ENCODE results near the gene RSPRY1.

RSPRY1 gene

DNA sequence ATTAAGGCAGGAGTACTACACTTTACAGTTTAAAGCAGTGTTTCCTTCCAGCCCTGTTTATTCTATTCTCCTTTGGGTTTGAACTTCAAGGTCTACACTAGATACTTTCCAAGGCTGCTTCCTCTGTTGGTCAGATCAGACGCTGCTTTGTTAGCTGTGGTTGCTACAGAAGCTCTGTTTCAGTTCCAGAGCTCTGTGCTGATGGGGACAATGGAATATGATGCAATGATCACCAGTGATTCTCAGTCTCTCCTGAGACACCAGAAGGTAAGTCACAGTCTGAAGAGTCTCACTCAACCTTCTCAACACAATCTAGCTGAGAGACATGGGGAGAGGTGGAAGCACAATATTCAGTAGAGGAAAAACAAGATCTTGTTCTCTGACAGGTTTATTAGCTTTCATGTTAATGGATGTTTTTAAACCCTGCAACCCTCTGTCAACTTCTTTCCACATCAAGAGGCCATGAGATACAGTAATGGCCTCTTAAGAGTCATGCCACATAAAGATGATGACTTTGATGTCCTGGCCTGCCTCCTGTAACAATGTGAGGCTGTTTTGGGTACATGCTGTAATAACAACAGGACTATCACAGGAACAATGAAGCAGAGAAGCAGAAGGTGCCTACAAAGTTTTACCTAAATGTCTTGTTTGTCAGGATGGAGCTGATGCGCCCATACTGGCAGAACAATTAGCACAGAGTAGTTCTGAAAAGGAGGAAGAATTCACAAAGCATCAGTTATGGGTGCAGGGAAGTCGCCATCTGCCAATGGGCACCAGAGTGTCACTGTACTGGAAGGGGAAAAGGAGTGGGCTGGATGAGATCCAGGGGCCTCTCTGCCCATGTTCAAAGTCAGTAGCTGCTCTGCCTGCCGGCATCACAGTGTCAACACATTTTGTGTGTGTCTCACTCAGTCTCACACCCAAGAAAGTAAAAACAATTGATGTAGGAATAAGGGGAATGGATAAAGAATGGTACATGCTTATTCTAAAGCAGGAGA lies 33.7 kb upstream of the RSPRY1 start:
- DNase-seq (ENCODE audit: low read depth) = no peak

DNA sequence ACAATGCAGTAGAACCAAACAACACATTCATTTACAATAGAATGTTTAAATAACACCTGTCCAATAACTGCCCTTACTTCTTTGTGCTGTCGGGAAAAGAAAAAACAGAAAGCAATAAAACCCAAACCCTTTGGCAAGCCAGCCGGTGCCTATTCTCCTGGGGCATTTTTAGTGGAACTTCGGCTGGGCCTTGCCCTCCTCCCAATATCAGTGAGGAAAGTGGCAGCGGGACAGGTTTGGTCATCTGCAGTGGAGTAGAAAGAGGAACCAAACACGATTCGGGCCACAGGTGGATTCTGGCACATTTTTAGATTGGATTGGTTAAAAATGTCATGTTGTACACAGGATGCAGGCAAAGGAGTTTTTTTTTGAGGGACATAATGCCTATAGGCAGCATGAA lies 32.3 kb upstream of the RSPRY1 start:
- DNase-seq (ENCODE audit: low read depth) = no peak

DNA sequence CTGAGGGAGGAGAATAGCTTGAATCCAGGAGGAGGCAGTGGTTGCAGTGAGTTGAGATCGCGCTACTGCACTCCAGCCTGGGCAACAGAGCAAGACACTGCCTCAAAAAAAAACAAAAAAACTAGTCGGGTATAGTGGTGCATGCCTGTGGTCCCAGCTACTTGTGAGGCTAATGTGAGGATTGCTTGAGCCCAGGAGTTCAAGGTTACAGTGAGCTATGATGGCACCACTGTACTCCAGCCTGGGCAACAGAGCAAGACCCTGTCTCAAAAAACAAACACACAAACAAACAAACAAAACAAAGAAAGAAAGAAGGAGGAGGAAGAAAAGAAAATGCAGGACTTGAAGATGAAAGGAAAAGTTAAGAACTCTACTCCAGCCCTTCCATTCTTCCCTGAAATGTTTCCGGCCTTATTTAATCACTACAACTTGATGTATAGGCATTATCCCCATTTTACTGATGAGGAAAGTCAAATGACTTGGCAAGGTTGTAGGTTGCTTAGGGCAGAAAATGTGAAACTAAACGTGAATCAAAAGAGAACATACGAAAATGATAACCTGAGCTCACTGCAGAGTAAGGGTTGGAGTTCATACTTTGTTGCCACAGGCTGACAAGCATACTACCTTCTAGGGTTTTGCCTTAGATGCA lies 30.3 kb upstream of the RSPRY1 start:
- DNase-seq (ENCODE audit: low read depth) = no peak

DNA sequence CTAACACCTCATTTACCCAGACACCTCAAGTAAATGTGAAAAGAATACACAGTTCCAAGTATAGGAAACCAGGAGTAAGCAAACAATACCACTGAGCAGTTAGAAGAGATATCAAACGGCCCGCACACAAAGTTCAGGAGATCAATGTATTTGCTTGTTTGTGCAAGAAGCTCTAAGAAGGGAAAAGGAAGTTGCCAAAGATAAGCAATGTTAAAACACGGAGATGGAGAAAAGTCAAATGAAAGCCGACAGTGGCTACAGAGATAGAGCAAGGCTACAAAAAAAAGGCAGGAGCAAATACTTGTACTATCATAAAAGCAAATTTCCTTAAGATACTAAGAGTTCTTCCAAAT lies 29.8 kb upstream of the RSPRY1 start:
- DNase-seq (ENCODE audit: low read depth) = no peak

DNA sequence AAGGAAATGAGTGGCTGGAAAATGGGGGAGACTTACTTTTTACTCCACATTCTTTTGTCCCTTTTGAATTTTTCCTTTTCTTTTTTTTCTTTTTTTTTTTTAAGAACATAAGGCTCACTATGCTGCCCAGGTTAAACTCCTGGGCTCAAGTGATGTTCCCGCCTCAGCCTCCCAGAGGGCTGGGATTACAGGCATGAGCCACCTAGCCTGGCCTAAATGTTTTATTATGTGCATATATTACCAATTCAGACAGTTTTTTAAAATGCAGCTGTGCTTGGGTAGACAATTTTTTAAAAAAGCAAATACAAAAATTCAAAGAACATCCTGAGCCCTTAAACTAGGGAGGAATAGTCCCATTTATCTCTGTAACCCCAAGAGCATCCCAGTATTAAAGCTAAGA lies 28.6 kb upstream of the RSPRY1 start:
- DNase-seq (ENCODE audit: low read depth) = no peak

DNA sequence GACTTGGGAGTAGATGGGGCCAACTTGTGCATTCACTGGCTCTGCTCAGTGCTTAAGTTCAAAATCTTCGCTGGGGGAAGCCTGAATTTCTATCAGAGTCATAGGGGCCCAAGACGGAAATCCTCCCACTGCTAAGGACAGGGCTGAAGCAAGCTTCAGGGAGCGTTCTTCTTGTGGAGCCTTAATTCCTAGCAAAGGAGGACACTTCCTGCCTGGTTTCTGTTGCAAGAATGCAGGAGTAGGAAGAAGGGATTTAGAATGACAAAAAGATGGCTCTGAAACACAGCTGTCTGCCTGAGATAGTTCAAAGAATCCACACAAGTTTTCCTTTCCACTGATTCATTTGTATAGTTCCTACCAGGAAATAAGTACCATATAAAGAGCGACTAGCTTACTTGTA lies 26.7 kb upstream of the RSPRY1 start:
- no peak for DNase-seq (ENCODE audit: low read depth)

DNA sequence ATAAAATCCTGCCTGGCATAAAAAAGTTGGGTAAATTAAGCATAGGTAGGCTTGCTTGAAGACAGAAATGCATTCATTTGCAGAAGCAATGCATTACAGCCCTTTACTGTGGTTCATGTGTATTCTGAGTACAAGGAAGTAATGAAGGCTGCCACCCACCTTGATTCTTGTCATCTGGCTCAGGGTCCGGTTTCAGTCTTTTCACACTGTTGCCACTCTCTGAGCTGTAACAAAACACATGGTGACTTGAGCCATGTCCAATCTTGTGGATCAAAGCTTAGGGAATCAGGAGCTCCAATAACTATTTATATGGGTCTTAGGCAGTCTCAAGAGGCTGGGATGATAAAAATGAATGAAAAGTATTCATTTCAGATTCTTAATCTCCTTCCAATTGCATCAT lies 22.3 kb upstream of the RSPRY1 start:
- no peak for DNase-seq (ENCODE audit: low read depth)

DNA sequence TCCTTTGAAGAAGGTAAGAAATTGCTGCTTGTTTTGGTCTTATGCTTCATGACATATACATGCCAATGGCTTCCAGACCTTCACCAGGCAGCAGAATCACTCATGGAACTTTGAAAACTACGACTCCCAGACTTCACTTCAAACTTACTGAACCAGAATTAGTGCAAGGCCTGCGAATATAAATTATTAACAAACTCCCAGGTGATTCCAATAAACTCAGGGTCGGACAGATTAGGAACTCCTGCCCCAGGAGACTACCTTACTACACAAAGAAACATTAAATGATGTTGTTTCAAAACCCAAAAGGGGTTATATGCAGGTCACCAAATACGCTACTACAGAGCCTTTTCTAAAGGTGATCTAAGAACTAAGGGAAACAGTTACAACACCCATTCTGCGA lies 20.6 kb upstream of the RSPRY1 start:
- no peak for DNase-seq (ENCODE audit: low read depth)

DNA sequence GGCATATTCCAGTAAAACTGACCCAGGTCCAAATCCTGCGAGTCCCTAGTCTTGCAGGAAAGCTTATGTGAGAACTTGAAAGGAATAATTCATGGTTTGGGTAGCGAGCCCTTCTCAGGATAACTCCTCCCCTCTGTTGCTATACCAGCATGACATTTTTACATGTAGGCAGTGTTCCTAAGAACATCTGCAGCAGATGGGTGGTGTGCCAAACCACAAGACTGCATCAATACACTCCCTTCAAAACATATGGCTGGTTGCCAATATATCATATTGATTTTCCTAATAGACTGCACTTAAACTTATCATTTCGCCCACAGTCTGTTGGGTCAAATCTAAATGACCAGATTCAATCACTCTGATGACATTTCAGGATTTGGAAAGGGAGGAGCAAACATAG lies 20.2 kb upstream of the RSPRY1 start:
- no peak for DNase-seq (ENCODE audit: low read depth)

DNA sequence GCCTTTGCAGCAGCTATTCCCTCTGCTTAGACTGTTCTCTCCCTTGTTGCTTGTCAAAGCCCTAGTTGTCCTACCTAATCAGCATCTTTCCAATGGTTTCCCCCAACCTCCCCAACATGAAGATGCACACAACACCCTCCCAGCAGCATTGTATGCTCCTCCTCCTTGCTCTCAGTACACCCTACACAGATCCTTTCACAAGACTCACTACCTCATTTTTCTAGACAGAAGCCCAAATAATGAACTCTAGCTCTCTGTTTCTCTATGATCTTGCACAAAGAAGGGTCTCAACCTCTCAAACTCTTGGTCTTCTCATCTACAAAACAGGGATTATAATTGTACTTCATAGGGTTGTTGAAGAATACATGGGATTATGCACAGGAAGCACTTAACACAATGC lies 19.7 kb upstream of the RSPRY1 start:
- DNase-seq (ENCODE audit: low read depth) = no peak

DNA sequence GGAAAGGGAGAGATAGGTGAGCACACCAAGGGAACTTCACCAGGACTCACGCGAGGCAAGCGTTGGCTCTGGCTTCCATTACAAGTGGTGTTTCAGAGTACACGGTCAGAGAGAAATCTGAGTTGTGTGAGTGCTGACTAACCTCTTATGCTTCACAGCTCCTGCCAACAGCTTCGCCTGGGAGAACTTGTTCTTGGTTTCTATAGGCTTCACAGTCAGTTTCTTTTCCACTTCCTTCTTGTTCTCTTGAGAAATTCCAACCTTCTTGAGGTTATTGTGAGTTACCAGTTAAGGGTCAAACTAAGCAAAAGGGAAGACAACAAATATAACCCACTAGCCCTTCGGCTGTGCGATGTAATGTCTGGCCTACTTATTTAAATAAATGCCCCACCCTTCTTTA lies 19.2 kb upstream of the RSPRY1 start:
- DNase-seq (ENCODE audit: low read depth) = no peak

DNA sequence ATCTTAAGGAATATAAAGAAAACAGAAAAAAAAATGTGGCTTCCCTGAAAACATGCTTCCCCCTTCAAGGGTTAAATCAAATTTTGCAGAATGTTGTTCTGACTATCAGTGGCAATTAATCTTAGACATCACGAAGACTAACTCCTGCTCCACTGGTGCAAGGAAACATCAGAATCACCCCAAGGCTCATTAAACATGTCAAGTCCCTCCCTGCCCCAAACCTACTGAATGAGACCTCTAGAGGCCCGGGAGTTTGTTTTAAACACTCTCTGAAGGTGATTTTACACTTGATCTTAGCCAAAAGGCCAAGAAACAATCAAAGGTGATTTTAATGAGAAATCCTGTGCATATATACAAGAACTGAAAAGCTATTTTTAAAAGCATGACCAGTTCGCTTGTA lies 18.6 kb upstream of the RSPRY1 start:
- DNase-seq (ENCODE audit: low read depth) = no peak

DNA sequence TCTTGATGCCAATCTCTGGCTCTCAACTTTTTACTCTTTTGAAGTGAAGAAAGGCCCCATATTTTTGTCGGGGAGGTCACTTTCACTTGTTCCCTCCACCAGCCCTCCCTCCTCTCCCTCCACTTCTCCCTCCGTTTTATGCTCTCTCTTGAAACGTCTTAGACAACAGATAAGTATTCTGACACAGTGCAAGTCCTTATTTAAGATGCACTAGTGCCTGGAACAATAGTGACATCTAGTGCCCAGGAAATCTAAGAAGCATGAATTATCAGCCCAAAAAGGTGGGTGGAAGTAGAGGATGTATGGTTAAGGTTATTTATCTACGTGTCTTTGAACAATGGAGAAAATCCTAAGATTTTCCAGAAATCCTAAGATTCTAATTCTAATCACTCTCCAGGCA lies 18.2 kb upstream of the RSPRY1 start:
- DNase-seq (ENCODE audit: low read depth) = no peak

DNA sequence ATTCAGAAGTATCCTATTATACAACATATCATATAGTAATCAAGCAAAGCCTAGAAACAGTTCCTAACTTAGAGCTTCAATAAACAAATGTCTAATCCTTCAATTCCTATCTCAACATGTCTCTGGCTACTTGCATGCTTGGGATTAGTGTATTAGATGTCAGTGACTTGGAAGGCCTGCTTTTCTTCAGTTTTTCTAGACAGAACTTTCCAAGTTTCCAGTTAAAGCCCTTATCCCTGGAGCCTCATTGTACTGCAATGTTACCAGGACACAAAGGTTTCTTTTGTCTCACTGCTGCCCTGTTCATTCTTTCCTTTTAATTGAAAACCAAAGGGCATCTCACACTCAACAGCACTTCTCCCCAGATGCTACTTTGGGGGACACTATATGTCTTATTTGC lies 16.8 kb upstream of the RSPRY1 start:
- no peak for DNase-seq (ENCODE audit: low read depth)

DNA sequence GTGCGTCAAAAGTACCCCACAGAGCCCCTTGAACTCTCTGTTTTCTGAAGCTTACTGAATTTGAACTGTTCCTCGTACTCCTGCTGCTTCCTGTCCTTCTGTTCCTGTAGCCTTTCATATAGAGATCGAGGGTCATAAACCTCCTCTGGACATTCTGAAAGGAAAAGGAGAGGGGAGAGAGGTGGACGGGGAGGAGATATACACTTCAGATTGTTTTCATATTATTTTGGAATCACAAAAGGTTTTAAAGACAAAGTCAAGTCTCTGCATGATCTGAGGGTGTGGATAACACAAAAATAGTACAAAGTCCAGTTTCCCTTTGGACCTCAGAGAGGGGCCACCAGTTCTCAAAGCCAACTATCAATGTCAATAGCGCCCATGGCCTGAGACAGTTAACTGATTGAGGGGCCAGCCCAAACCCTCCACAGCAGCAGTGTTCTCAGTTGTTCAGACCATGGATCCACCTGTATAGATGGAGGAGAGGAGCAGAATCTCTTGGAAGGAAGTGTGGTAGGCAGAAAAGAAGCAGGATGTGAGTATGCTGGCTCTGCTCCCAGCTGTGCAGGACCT lies 13.3 kb upstream of the RSPRY1 start:
- DNase-seq (ENCODE audit: low read depth) = no peak

DNA sequence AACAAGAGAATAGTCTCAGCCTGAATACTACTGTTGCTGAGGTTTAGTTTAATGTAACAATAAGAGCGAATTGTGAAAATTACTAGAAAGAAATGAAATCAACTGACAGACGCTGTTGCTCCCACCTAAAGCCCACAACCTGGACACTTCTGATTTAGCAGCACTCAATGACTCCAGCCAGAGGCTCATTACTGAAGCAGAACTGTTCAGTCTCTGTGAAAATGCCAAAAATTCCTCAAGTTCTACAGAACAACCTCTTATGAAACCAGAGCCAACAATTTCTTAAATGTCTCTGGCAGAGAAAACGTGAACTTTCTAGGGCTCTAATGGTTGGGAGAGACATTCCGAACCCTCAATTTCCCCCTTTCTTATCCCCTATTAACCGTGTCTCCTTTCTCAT lies 10.2 kb upstream of the RSPRY1 start:
- DNase-seq (ENCODE audit: low read depth) = no peak

DNA sequence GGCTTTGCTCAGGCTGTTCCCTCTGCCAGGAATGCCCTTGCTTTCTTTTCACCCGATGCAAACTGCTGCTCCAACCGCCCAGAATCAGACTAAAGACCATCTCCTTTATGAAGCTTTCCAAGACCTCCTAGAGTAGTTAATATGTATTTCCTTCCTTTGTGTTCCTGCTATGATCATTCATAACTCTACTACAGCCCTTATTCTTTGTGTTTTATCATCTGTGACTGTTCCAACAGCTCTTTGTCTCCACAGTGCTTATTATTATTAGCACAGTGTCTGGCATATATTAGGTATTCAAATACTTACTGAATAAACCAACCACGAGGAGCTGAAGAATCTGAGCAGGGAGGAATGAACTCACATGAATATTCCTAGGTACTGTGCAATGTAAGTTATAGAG lies 7.9 kb upstream of the RSPRY1 start:
- no peak for DNase-seq (ENCODE audit: low read depth)

DNA sequence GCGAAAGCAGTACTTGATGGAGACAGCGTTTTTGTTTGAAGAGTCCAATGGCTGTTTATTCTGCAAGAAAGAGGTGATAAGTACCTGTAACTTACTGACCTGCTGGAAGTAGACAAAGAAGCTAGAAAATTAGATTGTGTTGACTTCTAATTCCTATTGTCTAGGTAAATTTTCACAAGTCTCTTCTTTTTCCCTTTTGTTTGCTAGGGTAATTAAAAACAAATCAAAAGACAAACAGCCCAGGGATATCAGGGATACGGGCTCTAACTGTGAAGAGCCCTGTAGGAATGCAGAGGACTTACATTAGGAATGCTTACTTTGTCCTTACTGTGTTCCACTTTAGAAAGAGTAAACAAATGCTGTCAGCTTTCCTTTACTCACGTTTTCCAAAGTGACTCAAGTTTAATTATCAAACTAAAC lies 7.3 kb upstream of the RSPRY1 start:
- DNase-seq (ENCODE audit: low read depth) = no peak

DNA sequence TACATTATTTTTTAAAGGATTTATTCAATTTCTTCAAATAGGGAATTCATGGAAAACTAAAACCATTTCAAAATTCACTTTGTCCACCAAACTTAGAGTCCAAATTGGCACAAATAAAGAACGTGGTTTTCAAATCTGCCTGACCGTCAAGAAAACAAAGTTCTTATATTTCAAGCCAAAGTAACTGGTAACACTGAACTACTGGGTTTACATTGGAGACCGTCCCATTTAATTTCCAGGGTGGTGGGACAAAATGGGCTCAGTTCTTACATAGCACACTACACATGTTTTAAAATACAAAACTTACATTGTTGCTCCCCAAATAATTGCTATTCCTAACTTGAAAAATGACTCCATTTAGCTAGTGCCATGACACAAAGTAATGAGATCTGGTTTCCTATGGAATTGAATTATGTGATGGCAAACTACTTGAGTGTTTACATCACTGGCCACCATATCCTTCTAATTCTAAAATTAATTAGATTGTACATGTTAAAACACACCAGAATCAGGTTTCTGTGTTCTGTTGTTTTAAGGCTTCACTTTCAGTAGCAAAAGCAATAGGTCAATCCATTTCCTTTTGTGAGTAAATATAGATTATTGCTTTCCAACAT lies 6.8 kb upstream of the RSPRY1 start:
- no peak for DNase-seq (ENCODE audit: low read depth)

DNA sequence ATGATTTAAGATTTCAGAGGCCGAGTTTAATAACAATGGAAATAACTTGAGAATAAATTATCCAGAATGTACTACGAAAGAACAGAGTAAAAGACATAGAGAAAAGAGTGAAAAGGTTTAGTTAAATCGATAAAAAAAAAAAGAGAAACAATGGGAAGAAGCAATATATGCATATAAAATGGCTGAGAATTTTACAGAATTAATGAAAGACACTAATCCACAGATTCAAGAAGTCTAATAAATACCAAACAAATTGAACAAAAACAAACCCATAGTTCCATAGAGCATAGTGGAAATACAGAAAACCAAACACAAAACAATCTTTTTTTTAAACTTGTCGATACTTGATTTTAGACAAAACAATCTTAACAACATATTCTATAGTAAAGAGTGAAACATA lies 2.0 kb upstream of the RSPRY1 start:
- no peak for DNase-seq (ENCODE audit: low read depth)

DNA sequence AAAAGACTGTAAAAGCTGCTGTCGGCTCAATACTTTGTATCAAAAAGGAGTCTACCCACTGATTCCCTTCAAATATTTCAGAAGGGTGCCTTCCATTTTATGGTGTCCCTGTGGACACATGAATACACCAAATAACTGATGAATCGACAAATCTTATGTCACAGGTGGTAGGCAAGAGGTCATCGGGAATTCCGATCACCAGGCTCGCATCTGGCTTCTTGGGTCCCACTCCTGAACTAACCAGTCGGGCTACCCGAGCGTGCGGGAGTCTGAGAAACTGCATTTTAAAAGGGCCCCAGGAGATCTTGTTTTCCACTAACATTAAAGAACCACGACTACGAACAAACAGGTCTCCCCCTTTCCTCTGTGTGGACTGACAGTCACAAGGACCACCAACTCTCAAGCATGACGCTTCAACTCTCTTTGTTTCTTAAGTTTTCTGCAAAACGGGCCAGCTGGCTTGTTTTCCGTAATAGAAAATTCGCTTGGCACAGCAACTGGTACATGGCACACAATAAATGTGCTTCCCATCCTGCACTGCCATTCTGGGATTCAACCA lies 1.2 kb upstream of the RSPRY1 start:
- DNase-seq (ENCODE audit: low read depth) = no peak

DNA sequence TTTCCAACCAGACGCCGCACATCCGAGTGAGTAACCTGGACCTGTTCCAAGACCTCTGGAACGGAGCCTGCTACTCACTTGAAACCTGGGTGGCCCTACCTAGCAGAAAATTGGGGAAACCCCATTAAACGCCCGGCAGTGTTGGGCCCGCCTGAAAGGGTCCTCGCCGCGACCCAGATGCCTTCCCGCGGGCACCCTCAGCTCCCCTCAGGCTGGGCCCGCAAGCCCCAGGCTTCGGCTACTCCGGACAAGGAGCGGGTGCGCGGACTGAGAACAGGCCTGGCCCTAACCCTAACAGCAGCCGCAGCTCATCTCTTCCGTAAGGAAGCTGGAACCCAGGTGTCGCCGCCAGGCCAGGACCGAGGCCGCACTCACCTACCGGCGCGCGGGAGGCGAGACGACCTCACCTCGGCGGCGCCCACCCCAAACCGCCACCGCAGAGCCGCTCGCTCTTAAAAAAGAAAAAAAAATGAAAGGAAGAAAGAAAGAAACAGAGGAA lies 634 bp upstream of the RSPRY1 start:
- peak; percentile 0 for DNase-seq (ENCODE audit: low read depth)
